ENCODE measurements around the gene FAM222A.

DNA sequence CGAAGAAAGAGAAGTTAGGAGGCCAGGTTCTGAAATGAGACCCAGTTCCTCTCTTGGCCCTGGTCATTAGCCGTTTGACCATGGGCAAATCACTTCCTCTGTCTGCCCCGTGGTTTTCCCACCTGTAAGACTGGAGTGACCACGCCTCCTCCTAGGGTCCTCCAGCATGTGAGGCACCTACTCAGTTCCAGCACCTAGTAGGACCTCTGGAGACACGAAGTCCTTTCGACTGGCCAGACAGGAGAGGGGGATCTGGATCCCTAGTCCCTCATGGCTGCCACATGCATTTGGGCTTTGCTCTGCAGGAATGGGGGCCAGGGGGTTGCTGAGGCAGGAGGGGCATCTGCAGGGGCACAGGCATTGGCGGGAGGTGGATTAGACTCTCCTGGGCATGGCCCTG lies 103.2 kb downstream of the FAM222A start:
- TF ChIP-seq, protein P1, sequence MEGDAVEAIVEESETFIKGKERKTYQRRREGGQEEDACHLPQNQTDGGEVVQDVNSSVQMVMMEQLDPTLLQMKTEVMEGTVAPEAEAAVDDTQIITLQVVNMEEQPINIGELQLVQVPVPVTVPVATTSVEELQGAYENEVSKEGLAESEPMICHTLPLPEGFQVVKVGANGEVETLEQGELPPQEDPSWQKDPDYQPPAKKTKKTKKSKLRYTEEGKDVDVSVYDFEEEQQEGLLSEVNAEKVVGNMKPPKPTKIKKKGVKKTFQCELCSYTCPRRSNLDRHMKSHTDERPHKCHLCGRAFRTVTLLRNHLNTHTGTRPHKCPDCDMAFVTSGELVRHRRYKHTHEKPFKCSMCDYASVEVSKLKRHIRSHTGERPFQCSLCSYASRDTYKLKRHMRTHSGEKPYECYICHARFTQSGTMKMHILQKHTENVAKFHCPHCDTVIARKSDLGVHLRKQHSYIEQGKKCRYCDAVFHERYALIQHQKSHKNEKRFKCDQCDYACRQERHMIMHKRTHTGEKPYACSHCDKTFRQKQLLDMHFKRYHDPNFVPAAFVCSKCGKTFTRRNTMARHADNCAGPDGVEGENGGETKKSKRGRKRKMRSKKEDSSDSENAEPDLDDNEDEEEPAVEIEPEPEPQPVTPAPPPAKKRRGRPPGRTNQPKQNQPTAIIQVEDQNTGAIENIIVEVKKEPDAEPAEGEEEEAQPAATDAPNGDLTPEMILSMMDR (optimal IDR thresholded peaks at IDR 0.05 in 1 of 3, IDR thresholded peaks at IDR 0.05 in 1 of 3, conservative IDR thresholded peaks at IDR 0.05 in 1 of 3; ENCODE audit: extremely low read depth in 1 of 3, insufficient read depth in 2 of 3, low read length in 3 of 3): no peak
- TF ChIP-seq EZH2 (IDR thresholded peaks at IDR 0.05; ENCODE audit: low read length): no peak

Measured in keratinocyte (primary cell).